SHP77 (cell line): ENCODE measurements around the gene DRAP1.

ENCODE experiments used
- DNase-seq, 2 experiments: peaks; one replicate each; lab custom pipeline; 2025; lab: John Stamatoyannopoulos, UW

DRAP1 gene

GRCh38 chr11:65961267-65962140 is 42.3 kb downstream of the DRAP1 start, which contains the start of gene SART1:
SART1 (plus strand) TSS chr11:65961734; CDS start chr11:65961781, 47 bp downstream.
- DNase-seq, result peak; percentile 95 to 97

- DNase-seq, result no peak
Measured at GRCh38 chr11:65962141-65962564, 42.9 kb downstream of the DRAP1 start.

DNA sequence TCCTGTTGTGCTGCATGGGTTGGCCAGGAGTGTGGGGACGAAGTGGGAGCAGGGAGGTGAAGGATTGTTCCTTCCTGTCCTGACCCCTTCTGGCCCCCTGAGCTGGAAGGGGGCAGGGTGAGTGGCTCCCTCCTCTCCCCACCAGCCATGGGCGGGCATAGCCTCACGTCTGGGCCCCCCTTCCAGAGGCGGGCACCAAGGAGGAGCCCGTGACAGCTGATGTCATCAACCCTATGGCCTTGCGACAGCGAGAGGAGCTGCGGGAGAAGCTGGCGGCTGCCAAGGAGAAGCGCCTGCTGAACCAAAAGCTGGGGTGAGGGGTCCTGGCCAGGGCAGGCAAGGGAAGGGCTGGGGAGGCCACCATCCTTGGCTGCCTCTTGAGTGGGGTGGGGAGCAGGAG is 45.7 kb downstream of the DRAP1 start:
- DNase-seq, result no peak

DNA sequence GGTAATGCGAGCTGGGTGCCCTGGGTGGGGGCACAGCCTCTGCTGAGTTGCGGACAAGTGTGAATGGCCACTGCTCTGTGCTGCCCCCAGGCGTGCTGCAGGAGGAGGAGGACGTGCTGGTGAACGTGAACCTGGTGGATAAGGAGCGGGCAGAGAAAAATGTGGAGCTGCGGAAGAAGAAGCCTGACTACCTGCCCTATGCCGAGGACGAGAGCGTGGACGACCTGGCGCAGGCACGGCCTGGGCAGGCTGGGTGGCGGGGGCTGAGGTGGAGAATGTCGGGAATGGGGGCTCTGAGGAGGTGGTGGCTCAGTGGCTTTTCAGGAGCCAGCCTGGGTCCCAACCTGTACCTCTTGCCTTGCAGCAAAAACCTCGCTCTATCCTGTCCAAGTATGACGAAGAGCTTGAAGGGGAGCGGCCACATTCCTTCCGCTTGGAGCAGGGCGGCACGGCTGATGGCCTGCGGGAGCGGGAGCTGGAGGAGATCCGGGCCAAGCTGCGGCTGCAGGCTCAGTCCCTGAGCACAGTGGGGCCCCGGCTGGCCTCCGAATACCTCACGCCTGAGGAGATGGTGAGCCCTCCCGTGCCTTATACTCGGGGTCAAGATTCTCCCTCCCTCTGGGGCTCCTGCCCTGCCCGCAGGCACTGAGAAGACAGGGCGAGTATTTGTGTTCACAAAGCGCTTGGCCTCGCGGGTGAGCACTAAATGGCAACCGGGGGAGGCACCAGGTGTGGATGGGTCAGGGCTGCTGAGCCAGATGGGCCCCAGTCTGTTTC is 46.9 kb downstream of the DRAP1 start:
- no peak for DNase-seq

GRCh38 chr11:65967329-65967934 is 48.2 kb downstream of the DRAP1 start:
- no peak for DNase-seq

GRCh38 chr11:65968600-65969482 is 49.6 kb downstream of the DRAP1 start:
- no peak for DNase-seq
